Adrenal gland (tissue), 12 donors: ENCODE data around the gene HCK. TPM values are rescaled to one million over a fixed set of nuclear protein-coding genes. Genes with fewer than 3 reads are reported as not detected.

Experiments
- DNase-seq, 7 donors: peaks; one replicate each; pipeline ENCODE4 v3.0.0-alpha.2; 2019 to 2020
- H3K27ac ChIP-seq, 5 donors: fragments of 200-600 bp; sonication (generic) in 4 of 5; 1 replicate in 3 of 5; 2 replicates in 2 of 5; pipeline versions ENCODE4 v1.5.1 to v1.8.0; 2016 to 2020; ENCODE audit warnings: mild to moderate bottlenecking in 1 of 5
- H3K27me3 ChIP-seq: fragments of 200-600 bp; 2 replicates; pipeline ENCODE4 v1.8.0; 2021
- H3K36me3 ChIP-seq, 2 donors: fragments of 200-600 bp; replicated peaks in 1 of 2; 1 replicate in 1 of 2; 2 replicates in 1 of 2; pipeline versions ENCODE4 v1.5.1 to v1.8.0; 2018 to 2022
- H3K4me1 ChIP-seq, 2 donors: fragments of 200-600 bp; replicated peaks in 1 of 2; 1 replicate in 1 of 2; 2 replicates in 1 of 2; pipeline versions ENCODE4 v1.5.1 to v1.8.0; 2018 to 2021
- H3K4me3 ChIP-seq, 4 donors: fragments of 200-600 bp; sonication (generic) in 3 of 4; one replicate each; pipeline ENCODE4 v1.5.1; 2016 to 2018
- H3K9me3 ChIP-seq, 3 donors: fragments of 200-600 bp; sonication (generic) in 1 of 3; replicated peaks in 1 of 3; 1 replicate in 2 of 3; 2 replicates in 1 of 3; pipeline versions ENCODE4 v1.5.1 to v1.8.0; 2016 to 2021
- CTCF ChIP-seq, 6 experiments: fragments of 450-650 bp in 4 of 6; fragments of 200-600 bp in 2 of 6; sonication (generic) in 1 of 6; IDR thresholded peaks; 1 replicate in 5 of 6; 2 replicates in 1 of 6; pipeline versions ENCODE4 v1.5.1 to v1.8.0; 2016 to 2021; ENCODE audit warnings: antibody characterized with exemption in 6 of 6, mild to moderate bottlenecking in 2 of 6, moderate library complexity in 1 of 6
- POLR2A ChIP-seq, 2 donors: fragments of 450-650 bp; IDR thresholded peaks; one replicate each; pipeline ENCODE4 v1.6.1; 2017; ENCODE audit warnings: antibody characterized with exemption in 2 of 2, mild to moderate bottlenecking in 2 of 2, moderate library complexity in 1 of 2
- WGBS, 4 donors: extraction: QIAGEN DNeasy Blood & Tissue Kit in 2 of 4; methylation state at CpG; one replicate each; pipeline versions ENCODE4 v1.1.5 to v1.1.7; 2013 to 2017; 5-methylcytosine and 5-hydroxymethylcytosine counted together
- intact Hi-C, 2 donors: fragments of 100-400 bp; cut with DNase I; formaldehyde crosslinking; loops; one replicate each; pipeline versions ENCODE4 v1.14.1 to v1.15.0; 2022 to 2023
- polyA plus RNA-seq, 3 donors: library from polyadenylated mRNA; stranded (reverse); fragments of 200-250 nt in 2 of 3; fragments of 350-450 nt in 1 of 3; fragmentation: Illumina TruSeq in 1 of 3; extraction: RNeasy Lipid Tissue Mini Kit (QIAGEN cat#74804) in 1 of 3; gene quantifications; one replicate each; pipeline ENCODE4 v1.2.3, GENCODE V29; 2013 to 2014
- total RNA-seq, 9 donors: library from RNA; depleted of rRNA in 4 of 9; stranded (reverse); fragments of >200 nt in 4 of 9; fragments of 120-200 nt in 1 of 9; fragmentation: NEBNext Ultra II Directional in 1 of 9; extraction: Animal tissue kit (Norgen Biotek cat#: 25700) in 1 of 9; gene quantifications; one replicate each; pipeline versions ENCODE4 v1.1.0 to v1.2.4, GENCODE V29; 2013 to 2023
- donor health status: healthy with polysubstance abuse.
- donor health status: Bipolar disorder and iron deficiency.
- donor health status: DM: yes; HTN: yes; CAD: no.
- donor health status: DM: no; HTN: no; CAD: no.
- donor health status: DM: no; HTN: no; CAD: no.
- donor health status: DM: yes; HTN: yes; CAD: no.

HCK gene
- total and polyA plus RNA-seq, 12 donors = 3.7 to 49.8 (median 17.0) TPM

GRCh38 chr20:32130965-32131364 lies 78.9 kb downstream of the HCK start:
- DNase-seq = no peak
- Histone ChIP-seq H3K27me3 (no peaks in the 10 kb centered on the region), H3K4me3 (no peak overlapping the region), H3K4me1 (peaks cover 0 to 6% of the 10 kb centered on the region in 2 donors), H3K9me3 (no peaks in the 10 kb centered on the region), H3K27ac (no peak overlapping the region), H3K36me3 (peaks cover 0 to 9% of the 10 kb centered on the region in 2 donors)
- intact Hi-C loops = no loop called here
- 39 to 98% (median 64%) methylated on average over 2 of the region's 2 CpGs for WGBS, 4 donors
- TF ChIP-seq POLR2A (IDR thresholded peaks at IDR 0.05) (no peak), CTCF (IDR thresholded peaks at IDR 0.05) (no peak)

GRCh38 chr20:32132911-32133549 lies 81.0 kb downstream of the HCK start:
- intact Hi-C loops = no loop called here
- WGBS, 4 donors = 93 to 97% (median 95%) methylated on average over 10 of the region's 10 CpGs
- H3K4me3 ChIP-seq = no peak overlapping the region
- no peak for TF ChIP-seq CTCF (IDR thresholded peaks at IDR 0.05)
- TF ChIP-seq POLR2A (IDR thresholded peaks at IDR 0.05) = no peak
- no peak for DNase-seq
- H3K27me3 ChIP-seq = no peaks in the 10 kb centered on the region
- H3K36me3 ChIP-seq = peaks cover 0 to 30% of the 10 kb centered on the region in 2 donors
- H3K4me1 ChIP-seq = peaks cover 0 to 6% of the 10 kb centered on the region in 2 donors
- H3K9me3 ChIP-seq = no peaks in the 10 kb centered on the region
- H3K27ac ChIP-seq = no peak overlapping the region

- no peaks in the 10 kb centered on the region for H3K9me3 ChIP-seq
- no peaks in the 10 kb centered on the region for H3K27me3 ChIP-seq
- 90 to 98% (median 92%) methylated on average over 4 to 5 of the region's 5 CpGs for WGBS, 4 donors
- no peak overlapping the region for H3K4me3 ChIP-seq
- H3K36me3 ChIP-seq = peaks cover 0 to 39% of the 10 kb centered on the region in 2 donors
- intact Hi-C loops = no loop called here
- peaks cover 0 to 6% of the 10 kb centered on the region in 2 donors for H3K4me1 ChIP-seq
- TF ChIP-seq CTCF (IDR thresholded peaks at IDR 0.05) (no peak), POLR2A (IDR thresholded peaks at IDR 0.05) (no peak)
- no peak overlapping the region for H3K27ac ChIP-seq
- no peak for DNase-seq
Observed at GRCh38 chr20:32134026-32134425, 82.0 kb downstream of the HCK start.

- H3K27ac ChIP-seq = no peak overlapping the region
- DNase-seq = no peak
- intact Hi-C loops = no loop called here
- no peak overlapping the region for H3K4me3 ChIP-seq
- peaks cover 0 to 55% of the 10 kb centered on the region in 2 donors for H3K36me3 ChIP-seq
- no peaks in the 10 kb centered on the region for H3K4me1 ChIP-seq
- no peaks in the 10 kb centered on the region for H3K27me3 ChIP-seq
- no peak for TF ChIP-seq POLR2A (IDR thresholded peaks at IDR 0.05)
- no peak for TF ChIP-seq CTCF (IDR thresholded peaks at IDR 0.05)
- WGBS, 4 donors = 84 to 96% (median 93%) methylated on average over 3 of the region's 3 CpGs
- no peaks in the 10 kb centered on the region for H3K9me3 ChIP-seq
Observed at GRCh38 chr20:32135983-32136515, 84.0 kb downstream of the HCK start.
